Endothelial cell of umbilical vein (primary cell): ENCODE measurements around the gene PIGH.

Source experiments
- CTCF ChIP-seq, 2 donors: IDR thresholded peaks; 1 replicate in 1 of 2; 2 replicates in 1 of 2; pipeline ENCODE4 v1.5.1; 2011; ENCODE audit warnings: low read length in 2 of 2, mild to moderate bottlenecking in 2 of 2, moderate library complexity in 2 of 2, control low read depth in 1 of 2, inconsistent platforms in 1 of 2, low read depth in 1 of 2; ENCODE audit not compliant: insufficient read depth in 1 of 2; ENCODE audit errors: extremely low read depth in 1 of 2
- FOS ChIP-seq: IDR thresholded peaks from 2 replicates; pipeline ENCODE4 v1.6.1; 2011; ENCODE audit warnings: mild to moderate bottlenecking, low read length, moderate library complexity, borderline replicate concordance; ENCODE audit not compliant: insufficient read depth
- JUN ChIP-seq: IDR thresholded peaks from 2 replicates; pipeline ENCODE4 v1.6.1; 2011; ENCODE audit warnings: borderline replicate concordance, low read depth; ENCODE audit not compliant: insufficient read length, insufficient read depth
- MAX ChIP-seq: IDR thresholded peaks from 2 replicates; pipeline ENCODE4 v1.6.1; 2011; ENCODE audit not compliant: insufficient read depth, insufficient read length
- POLR2A ChIP-seq: IDR thresholded peaks from 2 replicates; pipeline ENCODE4 v1.6.1; 2012; ENCODE audit warnings: low read depth, mild to moderate bottlenecking, control low read depth, low read length
- POLR2AphosphoS5 ChIP-seq: IDR thresholded peaks from 2 replicates; pipeline ENCODE4 v1.6.1; 2012; ENCODE audit warnings: low read depth, mild to moderate bottlenecking, control low read depth, low read length, moderate library complexity; ENCODE audit not compliant: insufficient read depth

- TF ChIP-seq CTCF (IDR thresholded peaks at IDR 0.05; ENCODE audit: extremely low read depth in 1 of 2, insufficient read depth in 1 of 2, low read depth in 1 of 2, low read length in 2 of 2) (no peak), POLR2A (no peak), POLR2AphosphoS5 (no peak), FOS (no peak), JUN (no peak), MAX (no peak)
Observed at GRCh38 chr14:67577181-67577808, 22.8 kb downstream of the PIGH start.
